ENCODE measurements around the gene SRD5A1.

- TF ChIP-seq, protein P1, sequence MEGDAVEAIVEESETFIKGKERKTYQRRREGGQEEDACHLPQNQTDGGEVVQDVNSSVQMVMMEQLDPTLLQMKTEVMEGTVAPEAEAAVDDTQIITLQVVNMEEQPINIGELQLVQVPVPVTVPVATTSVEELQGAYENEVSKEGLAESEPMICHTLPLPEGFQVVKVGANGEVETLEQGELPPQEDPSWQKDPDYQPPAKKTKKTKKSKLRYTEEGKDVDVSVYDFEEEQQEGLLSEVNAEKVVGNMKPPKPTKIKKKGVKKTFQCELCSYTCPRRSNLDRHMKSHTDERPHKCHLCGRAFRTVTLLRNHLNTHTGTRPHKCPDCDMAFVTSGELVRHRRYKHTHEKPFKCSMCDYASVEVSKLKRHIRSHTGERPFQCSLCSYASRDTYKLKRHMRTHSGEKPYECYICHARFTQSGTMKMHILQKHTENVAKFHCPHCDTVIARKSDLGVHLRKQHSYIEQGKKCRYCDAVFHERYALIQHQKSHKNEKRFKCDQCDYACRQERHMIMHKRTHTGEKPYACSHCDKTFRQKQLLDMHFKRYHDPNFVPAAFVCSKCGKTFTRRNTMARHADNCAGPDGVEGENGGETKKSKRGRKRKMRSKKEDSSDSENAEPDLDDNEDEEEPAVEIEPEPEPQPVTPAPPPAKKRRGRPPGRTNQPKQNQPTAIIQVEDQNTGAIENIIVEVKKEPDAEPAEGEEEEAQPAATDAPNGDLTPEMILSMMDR (IDR thresholded peaks at IDR 0.05) = no peak
- TF ChIP-seq POLR2A (IDR thresholded peaks at IDR 0.05) (no peak), POLR2AphosphoS5 (IDR thresholded peaks at IDR 0.05) (no peak)
Measured at GRCh38 chr5:6680922-6681321, 47.7 kb downstream of the SRD5A1 start.
